GM23338 (cell line): Measurements from ENCODE around the gene LEMD2. TPM values are rescaled to one million over a fixed set of nuclear protein-coding genes. Genes with fewer than 3 reads are reported as not detected.

Experiments used
- ATAC-seq: fragments of 200-7000 bp; cut with Tn5 transposase; 3 replicates; pipeline ENCODE4 v1.9.1; 2020
- DNase-seq: peaks from one replicate; pipeline ENCODE4 v3.0.0-alpha.2; 2015; ENCODE audit warnings: low spot score
- H2AFZ ChIP-seq: fragments of 200-600 bp; sonication (generic); 2 replicates; pipeline ENCODE4 v1.8.0; 2016; ENCODE audit warnings: antibody characterized with exemption, mild to moderate bottlenecking, moderate library complexity
- H3F3A ChIP-seq: fragments of 200-600 bp; sonication (generic); replicated peaks from 2 replicates; pipeline ENCODE4 v1.8.0; 2017; ENCODE audit warnings: antibody characterized with exemption, mixed run types, low read depth
- H3K27ac ChIP-seq: fragments of 200-600 bp; sonication (generic); 2 replicates; pipeline ENCODE4 v1.6.1; 2016; ENCODE audit warnings: low read depth
- H3K27me3 ChIP-seq: fragments of 200-600 bp; sonication (generic); 2 replicates; pipeline ENCODE4 v1.8.0; 2016; ENCODE audit warnings: mild to moderate bottlenecking, mixed run types, moderate library complexity; ENCODE audit not compliant: insufficient read depth
- H3K36me3 ChIP-seq: fragments of 200-600 bp; sonication (generic); 2 replicates; pipeline ENCODE4 v1.8.0; 2016; ENCODE audit warnings: mild to moderate bottlenecking; ENCODE audit not compliant: insufficient read depth
- H3K4me1 ChIP-seq: fragments of 200-600 bp; sonication (generic); 2 replicates; pipeline ENCODE4 v1.8.0; 2016; ENCODE audit warnings: mild to moderate bottlenecking, moderate library complexity; ENCODE audit not compliant: insufficient read depth
- H3K4me2 ChIP-seq: fragments of 200-600 bp; sonication (generic); 2 replicates; pipeline ENCODE4 v1.7.1; 2017; ENCODE audit warnings: mixed run types
- H3K4me3 ChIP-seq: fragments of 200-600 bp; sonication (generic); 2 replicates; pipeline ENCODE4 v1.6.1; 2016; ENCODE audit warnings: mixed run types
- H3K79me2 ChIP-seq: fragments of 200-600 bp; sonication (generic); replicated peaks from 2 replicates; pipeline ENCODE4 v1.8.0; 2017; ENCODE audit warnings: mild to moderate bottlenecking; ENCODE audit not compliant: insufficient read depth
- H3K9me2 ChIP-seq: fragments of 200-600 bp; sonication (generic); 2 replicates; pipeline ENCODE4 v1.8.0; 2017; ENCODE audit not compliant: insufficient read depth
- H4K20me1 ChIP-seq: fragments of 200-600 bp; sonication (generic); replicated peaks from 2 replicates; pipeline ENCODE4 v1.8.0; 2017; ENCODE audit warnings: mild to moderate bottlenecking; ENCODE audit not compliant: insufficient read depth
- H3K27ac Mint-ChIP-seq: 2 replicates; pipeline ENCODE4 v1.8.0; 2020; ENCODE audit warnings: inconsistent platforms, mild to moderate bottlenecking, moderate library complexity, mixed read lengths
- H3K27me3 Mint-ChIP-seq: 3 replicates; pipeline ENCODE4 v1.8.0; 2022; ENCODE audit warnings: low read depth, mild to moderate bottlenecking, moderate library complexity, mixed read lengths, inconsistent platforms; ENCODE audit not compliant: insufficient read depth, poor library complexity
- H3K36me3 Mint-ChIP-seq: 3 replicates; pipeline ENCODE4 v1.8.0; 2021; ENCODE audit warnings: low read depth, mild to moderate bottlenecking, inconsistent platforms, moderate library complexity, mixed read lengths
- H3K4me1 Mint-ChIP-seq: 3 replicates; pipeline ENCODE4 v1.8.0; 2020; ENCODE audit warnings: mild to moderate bottlenecking, inconsistent platforms, mixed read lengths
- H3K4me3 Mint-ChIP-seq: 3 replicates; pipeline ENCODE4 v1.8.0; 2021; ENCODE audit warnings: moderate library complexity, mild to moderate bottlenecking, inconsistent platforms, mixed read lengths
- H3K9me3 Mint-ChIP-seq: 3 replicates; pipeline ENCODE4 v1.8.0; 2020; ENCODE audit warnings: moderate library complexity, mild to moderate bottlenecking, inconsistent platforms, mixed read lengths
- CREB1 ChIP-seq: fragments of 250-450 bp; sonication (Bioruptor Pico); IDR thresholded peaks from 2 replicates; pipeline ENCODE4 v1.5.0; 2020; ENCODE audit warnings: low read depth, mild to moderate bottlenecking, moderate library complexity
- CTCF ChIP-seq, 2 experiments: fragments of 200-600 bp in 1 of 2; sonication (generic) in 1 of 2; conservative IDR thresholded peaks; 2 replicates each; pipeline versions ENCODE4 v1.5.1 to v1.6.1; 2016 to 2017; ENCODE audit warnings: antibody characterized with exemption in 2 of 2, low read depth in 2 of 2, mild to moderate bottlenecking in 2 of 2, moderate library complexity in 1 of 2
- ETS1 ChIP-seq: IDR thresholded peaks from 2 replicates; pipeline ENCODE4 v1.6.1; 2016; ENCODE audit warnings: antibody characterized with exemption
- EZH2phosphoT487 ChIP-seq: fragments of 200-600 bp; sonication (generic); IDR thresholded peaks from one replicate; pipeline ENCODE4 v1.8.1; 2018; ENCODE audit warnings: antibody characterized with exemption; ENCODE audit not compliant: unreplicated experiment
- POLR2AphosphoS5 ChIP-seq: IDR thresholded peaks from 2 replicates; pipeline ENCODE4 v1.6.1; 2016; ENCODE audit warnings: antibody characterized with exemption, low read depth
- REST ChIP-seq: IDR thresholded peaks from one replicate; pipeline ENCODE4 v1.6.1; 2018; ENCODE audit warnings: antibody characterized with exemption; ENCODE audit not compliant: unreplicated experiment
- STAT1 ChIP-seq: IDR thresholded peaks from one replicate; pipeline ENCODE4 v1.6.1; 2016; ENCODE audit warnings: antibody characterized with exemption; ENCODE audit not compliant: unreplicated experiment
- ZNF114 ChIP-seq: fragments of 250-450 bp; sonication (Bioruptor Pico); IDR thresholded peaks from 2 replicates; pipeline ENCODE4 v1.5.0; 2020; ENCODE audit warnings: mild to moderate bottlenecking, moderate library complexity
- ZNF331 ChIP-seq: fragments of 250-450 bp; sonication (Bioruptor Pico); IDR thresholded peaks from 2 replicates; pipeline ENCODE4 v1.5.0; 2020; ENCODE audit warnings: low read depth, mild to moderate bottlenecking, moderate library complexity
- polyA plus RNA-seq: library from polyadenylated mRNA; unstranded; fragments of >200 nt; fragmentation: Nextera tagmentation; extraction: Ambion mirVana; gene quantifications from 2 replicates; pipeline ENCODE4 v1.2.1, GENCODE V29; 2016
- total RNA-seq: library from RNA; depleted of rRNA; stranded (reverse); fragments of >200 nt; shearing (Covaris generic); gene quantifications from 2 replicates; pipeline ENCODE4 v1.2.3, GENCODE V29; 2014

The LEMD2 gene
- total and polyA plus RNA-seq, 2 experiments from 2014 or later = 28.6 to 64.7 TPM

- TF ChIP-seq CTCF (conservative IDR thresholded peaks at IDR 0.05; ENCODE audit: low read depth in 2 of 2) (no peak), CREB1 (CRISPR knock-in tag) (no peak)
Observed at GRCh38 chr6:33759887-33760629, 28.9 kb downstream of the LEMD2 start (continued).

GRCh38 chr6:33758815-33759216 lies 30.1 kb downstream of the LEMD2 start:
- no peak for TF ChIP-seq ZNF331
- TF ChIP-seq STAT1 = no peak
- no peak for TF ChIP-seq REST
- no peak for TF ChIP-seq ETS1
- no peak for TF ChIP-seq ZNF114 (CRISPR knock-in tag)
- TF ChIP-seq POLR2AphosphoS5 = no peak
- TF ChIP-seq EZH2phosphoT487 = no peak
- Mint-ChIP-seq H3K36me3 (no peaks in the 10 kb centered on the region; the same call in 2 of the 3 replicates), H3K27ac (no peak overlapping the region), H3K4me3 (no peak overlapping the region), H3K9me3 (no peaks in the 10 kb centered on the region; the same call in 2 of the 3 replicates), H3K27me3 (peaks cover 9% of the 10 kb centered on the region), H3K4me1 (peaks cover 9% of the 10 kb centered on the region; the same call in 2 of the 3 replicates)
- no peak overlapping the region for H3K27ac ChIP-seq
- no peaks in the 10 kb centered on the region for H3K36me3 ChIP-seq
- no peak for DNase-seq
- H3K4me3 ChIP-seq = no peak overlapping the region
- H3K4me2 ChIP-seq = no peak overlapping the region
- no peak overlapping the region for H2AFZ ChIP-seq
- H3K9me2 ChIP-seq = no peaks in the 10 kb centered on the region
- H3K79me2 ChIP-seq = no peaks in the 10 kb centered on the region
- no peaks in the 10 kb centered on the region for H3K27me3 ChIP-seq
- H3K4me1 ChIP-seq = no peaks in the 10 kb centered on the region
- no peaks in the 10 kb centered on the region for H4K20me1 ChIP-seq
- no peak for ATAC-seq
- 0 out of 2 replicates have a peak, but pooled peaks cover 3% of the 10 kb centered on the region for H3F3A ChIP-seq
